ENCODE measurements around the gene TMEM51.

Gene TMEM51

GRCh38 chr1:15153184-15153841 is at the start of gene TMEM51:
TSS of gene TMEM51 (plus strand) at chr1:15153747. CDS start at chr1:15215088, 61,341 bp downstream.
- H3K4me1 ChIP-seq (ENCODE audit: control insufficient read depth, insufficient read depth, low read length): peaks cover 12% of the 10 kb centered on the region
- peaks cover 20% of the 10 kb centered on the region for H3K27me3 ChIP-seq (ENCODE audit: control insufficient read depth, insufficient read depth, low read length)
- peak within 1 kb of the TSS; percentile 65 for H3K9ac ChIP-seq (ENCODE audit: low read depth, low read length)
- H3K4me3 ChIP-seq (ENCODE audit: low read depth, low read length): peak within 1 kb of the TSS; percentile 86
- H3K36me3 ChIP-seq (ENCODE audit: control insufficient read depth, insufficient read depth, low read length): no peaks in the 10 kb centered on the region
- H3K9me3 ChIP-seq (ENCODE audit: control insufficient read depth, insufficient read depth, low read length): peaks cover 3% of the 10 kb centered on the region

GRCh38 chr1:15103906-15104305 is 49.6 kb upstream of the TMEM51 start:
- Histone ChIP-seq H3K9me3 (ENCODE audit: control insufficient read depth, insufficient read depth, low read length) (no peaks in the 10 kb centered on the region), H3K36me3 (ENCODE audit: control insufficient read depth, insufficient read depth, low read length) (no peaks in the 10 kb centered on the region), H3K27me3 (ENCODE audit: control insufficient read depth, insufficient read depth, low read length) (peaks cover 11% of the 10 kb centered on the region)

GRCh38 chr1:15104768-15105167 is 48.8 kb upstream of the TMEM51 start:
- Histone ChIP-seq H3K4me3 (ENCODE audit: low read depth, low read length) (no peak overlapping the region), H3K27me3 (ENCODE audit: control insufficient read depth, insufficient read depth, low read length) (peaks cover 11% of the 10 kb centered on the region), H3K36me3 (ENCODE audit: control insufficient read depth, insufficient read depth, low read length) (no peaks in the 10 kb centered on the region), H3K9ac (ENCODE audit: low read depth, low read length) (no peak overlapping the region), H3K9me3 (ENCODE audit: control insufficient read depth, insufficient read depth, low read length) (no peaks in the 10 kb centered on the region), H3K4me1 (ENCODE audit: control insufficient read depth, insufficient read depth, low read length) (peaks cover 6% of the 10 kb centered on the region)

More at GRCh38 chr1:15103906-15104305, 49.6 kb upstream of the TMEM51 start:
- Histone ChIP-seq H3K4me3 (ENCODE audit: low read depth, low read length) (no peak overlapping the region), H3K9ac (ENCODE audit: low read depth, low read length) (no peak overlapping the region), H3K4me1 (ENCODE audit: control insufficient read depth, insufficient read depth, low read length) (peaks cover 6% of the 10 kb centered on the region)

GRCh38 chr1:15106608-15107007 is 46.9 kb upstream of the TMEM51 start:
- Histone ChIP-seq H3K4me3 (ENCODE audit: low read depth, low read length) (no peak overlapping the region), H3K4me1 (ENCODE audit: control insufficient read depth, insufficient read depth, low read length) (peaks cover 6% of the 10 kb centered on the region), H3K27me3 (ENCODE audit: control insufficient read depth, insufficient read depth, low read length) (peaks cover 2% of the 10 kb centered on the region), H3K9ac (ENCODE audit: low read depth, low read length) (no peak overlapping the region), H3K9me3 (ENCODE audit: control insufficient read depth, insufficient read depth, low read length) (no peaks in the 10 kb centered on the region), H3K36me3 (ENCODE audit: control insufficient read depth, insufficient read depth, low read length) (no peaks in the 10 kb centered on the region)

GRCh38 chr1:15107058-15107687 is 46.4 kb upstream of the TMEM51 start:
- Histone ChIP-seq H3K27me3 (ENCODE audit: control insufficient read depth, insufficient read depth, low read length) (no peaks in the 10 kb centered on the region), H3K4me3 (ENCODE audit: low read depth, low read length) (no peak overlapping the region), H3K9ac (ENCODE audit: low read depth, low read length) (no peak overlapping the region), H3K36me3 (ENCODE audit: control insufficient read depth, insufficient read depth, low read length) (no peaks in the 10 kb centered on the region), H3K9me3 (ENCODE audit: control insufficient read depth, insufficient read depth, low read length) (no peaks in the 10 kb centered on the region), H3K4me1 (ENCODE audit: control insufficient read depth, insufficient read depth, low read length) (peaks cover 9% of the 10 kb centered on the region)

- Histone ChIP-seq H3K27me3 (ENCODE audit: control insufficient read depth, insufficient read depth, low read length) (no peaks in the 10 kb centered on the region), H3K36me3 (ENCODE audit: control insufficient read depth, insufficient read depth, low read length) (no peaks in the 10 kb centered on the region), H3K4me3 (ENCODE audit: low read depth, low read length) (no peak overlapping the region), H3K9me3 (ENCODE audit: control insufficient read depth, insufficient read depth, low read length) (no peaks in the 10 kb centered on the region), H3K9ac (ENCODE audit: low read depth, low read length) (no peak overlapping the region), H3K4me1 (ENCODE audit: control insufficient read depth, insufficient read depth, low read length) (peaks cover 10% of the 10 kb centered on the region)
Observed at GRCh38 chr1:15107911-15108310, 45.6 kb upstream of the TMEM51 start.

- no peaks in the 10 kb centered on the region for H3K27me3 ChIP-seq (ENCODE audit: control insufficient read depth, insufficient read depth, low read length)
- H3K36me3 ChIP-seq (ENCODE audit: control insufficient read depth, insufficient read depth, low read length): no peaks in the 10 kb centered on the region
- no peak overlapping the region for H3K4me3 ChIP-seq (ENCODE audit: low read depth, low read length)
- no peaks in the 10 kb centered on the region for H3K9me3 ChIP-seq (ENCODE audit: control insufficient read depth, insufficient read depth, low read length)
- peaks cover 8% of the 10 kb centered on the region for H3K4me1 ChIP-seq (ENCODE audit: control insufficient read depth, insufficient read depth, low read length)
- no peak overlapping the region for H3K9ac ChIP-seq (ENCODE audit: low read depth, low read length)
Observed at GRCh38 chr1:15110128-15110866, 43.2 kb upstream of the TMEM51 start.

- no peaks in the 10 kb centered on the region for H3K9me3 ChIP-seq (ENCODE audit: control insufficient read depth, insufficient read depth, low read length)
- no peak overlapping the region for H3K9ac ChIP-seq (ENCODE audit: low read depth, low read length)
- peaks cover 8% of the 10 kb centered on the region for H3K4me1 ChIP-seq (ENCODE audit: control insufficient read depth, insufficient read depth, low read length)
- no peaks in the 10 kb centered on the region for H3K36me3 ChIP-seq (ENCODE audit: control insufficient read depth, insufficient read depth, low read length)
- no peak overlapping the region for H3K4me3 ChIP-seq (ENCODE audit: low read depth, low read length)
- no peaks in the 10 kb centered on the region for H3K27me3 ChIP-seq (ENCODE audit: control insufficient read depth, insufficient read depth, low read length)
Observed at GRCh38 chr1:15110867-15111230, 42.7 kb upstream of the TMEM51 start.

- no peaks in the 10 kb centered on the region for H3K36me3 ChIP-seq (ENCODE audit: control insufficient read depth, insufficient read depth, low read length)
- H3K4me3 ChIP-seq (ENCODE audit: low read depth, low read length): no peak overlapping the region
- H3K27me3 ChIP-seq (ENCODE audit: control insufficient read depth, insufficient read depth, low read length): no peaks in the 10 kb centered on the region
- no peak overlapping the region for H3K9ac ChIP-seq (ENCODE audit: low read depth, low read length)
- H3K4me1 ChIP-seq (ENCODE audit: control insufficient read depth, insufficient read depth, low read length): peaks cover 4% of the 10 kb centered on the region
- no peaks in the 10 kb centered on the region for H3K9me3 ChIP-seq (ENCODE audit: control insufficient read depth, insufficient read depth, low read length)
Observed at GRCh38 chr1:15113146-15113545, 40.4 kb upstream of the TMEM51 start.

GRCh38 chr1:15114884-15115283 is 38.7 kb upstream of the TMEM51 start:
- H3K36me3 ChIP-seq (ENCODE audit: control insufficient read depth, insufficient read depth, low read length): no peaks in the 10 kb centered on the region
- no peak overlapping the region for H3K9ac ChIP-seq (ENCODE audit: low read depth, low read length)
- H3K4me1 ChIP-seq (ENCODE audit: control insufficient read depth, insufficient read depth, low read length): peaks cover 4% of the 10 kb centered on the region
- H3K27me3 ChIP-seq (ENCODE audit: control insufficient read depth, insufficient read depth, low read length): no peaks in the 10 kb centered on the region
- H3K4me3 ChIP-seq (ENCODE audit: low read depth, low read length): no peak overlapping the region
- no peaks in the 10 kb centered on the region for H3K9me3 ChIP-seq (ENCODE audit: control insufficient read depth, insufficient read depth, low read length)

- no peaks in the 10 kb centered on the region for H3K36me3 ChIP-seq (ENCODE audit: control insufficient read depth, insufficient read depth, low read length)
- peaks cover 4% of the 10 kb centered on the region for H3K4me1 ChIP-seq (ENCODE audit: control insufficient read depth, insufficient read depth, low read length)
- no peak overlapping the region for H3K9ac ChIP-seq (ENCODE audit: low read depth, low read length)
- no peak overlapping the region for H3K4me3 ChIP-seq (ENCODE audit: low read depth, low read length)
- no peaks in the 10 kb centered on the region for H3K27me3 ChIP-seq (ENCODE audit: control insufficient read depth, insufficient read depth, low read length)
- no peaks in the 10 kb centered on the region for H3K9me3 ChIP-seq (ENCODE audit: control insufficient read depth, insufficient read depth, low read length)
Observed at GRCh38 chr1:15115542-15116330, 37.8 kb upstream of the TMEM51 start.

All from iPS-15b (cell line).